ENCODE results near the gene RPS6KA5. TPM values are rescaled to one million over a fixed set of nuclear protein-coding genes. Genes with fewer than 3 reads are reported as not detected.
"Not testable (repeated sequence)": the region's sequence is repeated elsewhere in the genome, so short reads cannot be mapped to it uniquely, and the experiment has no call there.

Gene RPS6KA5
- total RNA-seq, 1 donor from 2014 or later: 14.6 TPM

- ATAC-seq (ENCODE audit: poor library complexity) (no peak), DNase-seq (no peak)
- intact Hi-C loops (cut with DNase I): no loop called here
These were observed 229.3 kb downstream of the RPS6KA5 start for GRCh38 chr14:90830931-90831701.

GRCh38 chr14:90829677-90830076 lies 230.8 kb downstream of the RPS6KA5 start:
- intact Hi-C loops (cut with DNase I): no loop called here
- no peak for ATAC-seq (ENCODE audit: poor library complexity)
- DNase-seq: no peak

GRCh38 chr14:90828642-90829487 lies 231.6 kb downstream of the RPS6KA5 start:
- no peak for DNase-seq
- ATAC-seq (ENCODE audit: poor library complexity): peak; percentile 62
- intact Hi-C loops (cut with DNase I): no loop called here

- intact Hi-C loops (cut with DNase I): no loop called here
- DNase-seq (peak; percentile 96), ATAC-seq (ENCODE audit: poor library complexity) (peak; percentile 100)
These were observed 232.4 kb downstream of the RPS6KA5 start for GRCh38 chr14:90827919-90828610.

- intact Hi-C loops (cut with DNase I); ATAC-seq (ENCODE audit: poor library complexity); DNase-seq: not testable (repeated sequence)
These were observed 236.9 kb downstream of the RPS6KA5 start for GRCh38 chr14:90823542-90823941.

- intact Hi-C loops (cut with DNase I): no loop called here
- ATAC-seq (ENCODE audit: poor library complexity) (no peak), DNase-seq (no peak)
These were observed 239.5 kb downstream of the RPS6KA5 start for GRCh38 chr14:90820958-90821357.

- intact Hi-C loops (cut with DNase I): loop anchor here (10.0 kb wide), 1 partner anchor 425 kb away; the partner anchor contains the start of gene CALM1
- no peak for DNase-seq
- ATAC-seq (ENCODE audit: poor library complexity): no peak
These were observed 240.6 kb downstream of the RPS6KA5 start for GRCh38 chr14:90819734-90820393.

- intact Hi-C loops (cut with DNase I): loop anchor here (10.0 kb wide), 1 partner anchor 424 kb away; the partner anchor contains the start of gene CALM1
- DNase-seq: no peak
- no peak for ATAC-seq (ENCODE audit: poor library complexity)
These were observed 241.7 kb downstream of the RPS6KA5 start for GRCh38 chr14:90818715-90819114.

- intact Hi-C loops (cut with DNase I): loop anchor here (10.0 kb wide), 1 partner anchor 422 kb away; the partner anchor contains the start of gene CALM1
- ATAC-seq (ENCODE audit: poor library complexity): peak; percentile 6
- no peak for DNase-seq
These were observed 243.6 kb downstream of the RPS6KA5 start for GRCh38 chr14:90816681-90817436.

GRCh38 chr14:90815822-90816662 lies 244.4 kb downstream of the RPS6KA5 start, which contains the start of gene TTC7B:
Gene TTC7B, minus strand, starts transcription at chr14:90816430. Its CDS starts 135 bp downstream, at chr14:90816295.
- DNase-seq: peak; percentile 70
- intact Hi-C loops (cut with DNase I): loop anchor here (10.0 kb wide), 1 partner anchor 421 kb away; the partner anchor contains the start of gene CALM1

GRCh38 chr14:90815572-90815821 lies 244.9 kb downstream of the RPS6KA5 start:
- no peak for ATAC-seq (ENCODE audit: poor library complexity)
- intact Hi-C loops (cut with DNase I): loop anchor here (10.0 kb wide), 1 partner anchor 421 kb away; the partner anchor contains the start of gene CALM1
- no peak for DNase-seq

More at GRCh38 chr14:90815822-90816662, 244.4 kb downstream of the RPS6KA5 start, which contains the start of gene TTC7B:
- ATAC-seq (ENCODE audit: poor library complexity): peak; percentile 88

- intact Hi-C loops (cut with DNase I): loop anchor here (10.0 kb wide), 1 partner anchor 420 kb away; the partner anchor contains the start of gene CALM1
- DNase-seq: no peak
- ATAC-seq (ENCODE audit: poor library complexity): no peak
These were observed 245.5 kb downstream of the RPS6KA5 start for GRCh38 chr14:90814806-90815571.

GRCh38 chr14:90813442-90813841 lies 247.0 kb downstream of the RPS6KA5 start:
- intact Hi-C loops (cut with DNase I): loop anchor here (10.0 kb wide), 1 partner anchor 419 kb away; the partner anchor contains the start of gene CALM1
- ATAC-seq (ENCODE audit: poor library complexity) (no peak), DNase-seq (no peak)

- intact Hi-C loops (cut with DNase I): loop anchor here (10.0 kb wide), 1 partner anchor 417 kb away; the partner anchor contains the start of gene CALM1
- ATAC-seq (ENCODE audit: poor library complexity) (no peak), DNase-seq (no peak)
These were observed 248.3 kb downstream of the RPS6KA5 start for GRCh38 chr14:90812109-90812508.

- DNase-seq: no peak
- intact Hi-C loops (cut with DNase I): loop anchor here (10.0 kb wide), 1 partner anchor 417 kb away; the partner anchor contains the start of gene CALM1
- ATAC-seq (ENCODE audit: poor library complexity): no peak
These were observed 248.8 kb downstream of the RPS6KA5 start for GRCh38 chr14:90811641-90812040.

GRCh38 chr14:90810806-90811205 lies 249.6 kb downstream of the RPS6KA5 start:
- DNase-seq (no peak), ATAC-seq (ENCODE audit: poor library complexity) (no peak)
- intact Hi-C loops (cut with DNase I): loop anchor here (10.0 kb wide), 1 partner anchor 416 kb away; the partner anchor contains the start of gene CALM1

All from Right ventricle myocardium superior (tissue), 1 donor.